Left renal pelvis (tissue), 4 donors: ENCODE data around the gene KCNS3. TPM values are rescaled to one million over a fixed set of nuclear protein-coding genes. Genes with fewer than 3 reads are reported as not detected.
"Not testable (repeated sequence)": the region's sequence is repeated elsewhere in the genome, so short reads cannot be mapped to it uniquely, and the experiment has no call there.

Experiments
- DNase-seq, 4 donors: peaks; one replicate each; pipeline ENCODE4 v3.0.0-alpha.2; 2013; ENCODE audit warnings: low read depth in 4 of 4, low spot score in 3 of 4
- polyA plus RNA-seq, 4 donors: library from polyadenylated mRNA; unstranded; fragments of 120-200 nt; gene quantifications; one replicate each; pipeline ENCODE4 v1.2.1, GENCODE V29; 2013; ENCODE audit not compliant: insufficient read length in 4 of 4

KCNS3 gene
- polyA plus RNA-seq, 4 donors, result 1.6 to 9.8 (median 7.5) TPM

- no peak for DNase-seq
These were observed 58.1 kb downstream of the KCNS3 start for GRCh38 chr2:17936599-17936998.

GRCh38 chr2:17940091-17940630 is 61.7 kb downstream of the KCNS3 start:
- DNase-seq, result no peak

- DNase-seq, result no peak
These were observed 65.0 kb downstream of the KCNS3 start for GRCh38 chr2:17943444-17943843.

- DNase-seq, result no peak
These were observed 68.6 kb downstream of the KCNS3 start for GRCh38 chr2:17947113-17947512.

- DNase-seq, result no peak
These were observed 71.5 kb downstream of the KCNS3 start for GRCh38 chr2:17950006-17950405.

- no peak for DNase-seq
These were observed 73.1 kb downstream of the KCNS3 start for GRCh38 chr2:17951563-17951962.

- DNase-seq, result no peak
These were observed 80.1 kb downstream of the KCNS3 start for GRCh38 chr2:17958466-17959092.

GRCh38 chr2:17959356-17959755 is 80.9 kb downstream of the KCNS3 start:
- no peak for DNase-seq

GRCh38 chr2:17959833-17960232 is 81.4 kb downstream of the KCNS3 start:
- no peak for DNase-seq

- DNase-seq, result no peak
These were observed 82.5 kb downstream of the KCNS3 start for GRCh38 chr2:17960925-17961324.

GRCh38 chr2:17961789-17962188 is 83.3 kb downstream of the KCNS3 start:
- no peak for DNase-seq

- DNase-seq, result no peak
These were observed 84.4 kb downstream of the KCNS3 start for GRCh38 chr2:17962876-17963275.

GRCh38 chr2:17963571-17963970 is 85.1 kb downstream of the KCNS3 start:
- DNase-seq, result not testable (repeated sequence)

- no peak for DNase-seq
These were observed 86.7 kb downstream of the KCNS3 start for GRCh38 chr2:17965196-17965595.

GRCh38 chr2:17966798-17967197 is 88.3 kb downstream of the KCNS3 start:
- DNase-seq, result no peak

GRCh38 chr2:17969661-17970060 is 91.2 kb downstream of the KCNS3 start:
- DNase-seq, result no peak

GRCh38 chr2:17971531-17972125 is 93.2 kb downstream of the KCNS3 start:
- DNase-seq, result no peak

- DNase-seq, result no peak
These were observed 94.5 kb downstream of the KCNS3 start for GRCh38 chr2:17972991-17973390.

- DNase-seq, result no peak
These were observed 96.9 kb downstream of the KCNS3 start for GRCh38 chr2:17975401-17975800.

- peak in 1 of 4 donors; percentile 12 for DNase-seq
These were observed 98.6 kb downstream of the KCNS3 start for GRCh38 chr2:17976871-17977746.

- no peak for DNase-seq
These were observed 101.2 kb downstream of the KCNS3 start for GRCh38 chr2:17979707-17980106.
